HepG2 (cell line): ENCODE data around the gene EPN3. TPM values are rescaled to one million over a fixed set of nuclear protein-coding genes. Genes with fewer than 3 reads are reported as not detected.

Experiments used
- ATAC-seq: fragments of 200-7000 bp; cut with Tn5 transposase; 3 replicates; pipeline ENCODE4 v1.9.1; 2020; ENCODE audit warnings: mild to moderate bottlenecking, moderate library complexity
- BruUV-seq: library from RNA; stranded (reverse); fragments of 400-500 nt; replicated peaks from 2 replicates; lab custom pipeline; 2021; lab: Mats Ljungman, UMichigan
- CTCF ChIA-PET: fragments of 300-600 bp; formaldehyde crosslinking; extraction: SDS; loops from one replicate; lab custom pipeline; 2021; ENCODE audit warnings: low total read pairs, inconsistent platforms, low intra/inter-chr PET ratio; lab: Yijun Ruan, JAX
- POLR2A ChIA-PET: fragments of 350-600 bp; sonication (Branson Sonifier 250); formaldehyde crosslinking; loops from one replicate; lab custom pipeline; 2020; ENCODE audit warnings: antibody characterized with exemption, inconsistent platforms; lab: Yijun Ruan, JAX
- DNase-seq: peaks from one replicate; pipeline ENCODE4 v3.0.0-alpha.2; 2015; ENCODE audit warnings: low spot score
- FAIRE-seq: peaks from 3 replicates; lab custom pipeline; 2011; peaks lifted over from hg19 to GRCh38; lab: Jason Lieb, UNC
- H2AFZ ChIP-seq: one replicate; pipeline ENCODE4 v1.6.1; 2011; ENCODE audit warnings: low read length, inconsistent platforms
- H3K27ac ChIP-seq: fragments of 300-600 bp; 3 replicates; pipeline ENCODE4 v1.8.0; 2011; ENCODE audit warnings: mixed run types, mild to moderate bottlenecking, mixed read lengths, low read length, inconsistent platforms; ENCODE audit not compliant: insufficient read depth; ENCODE audit errors: extremely low read length
- H3K27me3 ChIP-seq, 2 experiments: fragments of 200-600 bp in 1 of 2; 2 replicates in 1 of 2; 3 replicates in 1 of 2; pipeline versions ENCODE4 v1.6.0 to v1.8.0; 2011; ENCODE audit warnings: low read length in 2 of 2, mild to moderate bottlenecking in 2 of 2, moderate library complexity in 2 of 2, inconsistent platforms in 1 of 2; ENCODE audit not compliant: insufficient read depth in 2 of 2, control insufficient read depth in 1 of 2
- H3K36me3 ChIP-seq, 2 experiments: fragments of 200-600 bp in 1 of 2; replicated peaks in 1 of 2; 2 replicates in 1 of 2; 3 replicates in 1 of 2; pipeline versions ENCODE4 v1.5.1 to v1.8.0; 2011; ENCODE audit warnings: low read length in 2 of 2, inconsistent platforms in 1 of 2; ENCODE audit not compliant: insufficient read depth in 2 of 2, control insufficient read depth in 1 of 2
- H3K4me1 ChIP-seq: 2 replicates; pipeline ENCODE4 v1.5.1; 2012; ENCODE audit warnings: low read length, inconsistent platforms; ENCODE audit not compliant: insufficient read depth
- H3K4me2 ChIP-seq: 2 replicates; pipeline ENCODE4 v1.6.0; 2011; ENCODE audit warnings: low read depth, low read length, inconsistent platforms
- H3K4me3 ChIP-seq, 3 experiments: fragments of 200-600 bp in 1 of 3; sonication (generic), shearing (Covaris generic) in 1 of 3; replicated peaks in 1 of 3; 2 replicates each; pipeline ENCODE4 v1.5.1; 2011 to 2016; ENCODE audit warnings: low read length in 3 of 3, inconsistent platforms in 2 of 3, low read depth in 2 of 3, mild to moderate bottlenecking in 2 of 3, control low read depth in 1 of 3, mixed read lengths in 1 of 3; ENCODE audit not compliant: insufficient read depth in 1 of 3
- H3K79me2 ChIP-seq: one replicate; pipeline ENCODE4 v1.6.1; 2011; ENCODE audit warnings: low read length, inconsistent platforms; ENCODE audit not compliant: insufficient read depth
- H3K9ac ChIP-seq: 2 replicates; pipeline ENCODE4 v1.6.0; 2011; ENCODE audit warnings: mild to moderate bottlenecking, low read depth, low read length, inconsistent platforms; ENCODE audit not compliant: insufficient read depth
- H3K9me3 ChIP-seq: 2 replicates; pipeline ENCODE4 v1.5.1; 2012; ENCODE audit warnings: mild to moderate bottlenecking, low read length
- H4K20me1 ChIP-seq: 2 replicates; pipeline ENCODE4 v1.6.0; 2011; ENCODE audit warnings: inconsistent platforms, mild to moderate bottlenecking, low read length, moderate library complexity; ENCODE audit not compliant: insufficient read depth
- DNMT3B ChIP-seq: conservative IDR thresholded peaks from 2 replicates; pipeline ENCODE4 v1.6.1; 2016; ENCODE audit warnings: missing biosample characterization, control low read depth
- LCORL ChIP-seq, 2 experiments: fragments of 450-650 bp in 1 of 2; sonication (generic) in 1 of 2; formaldehyde crosslinking in 1 of 2; IDR thresholded peaks; 2 replicates each; pipeline versions ENCODE4 v1.5.0 to v1.6.1; 2017 to 2020; ENCODE audit warnings: antibody characterized with exemption in 1 of 2, missing genetic modification reagents in 1 of 2
- PLRG1 ChIP-seq: fragments of 450-650 bp; conservative IDR thresholded peaks from 2 replicates; pipeline ENCODE4 v1.6.1; 2016
- POLR2AphosphoS5 ChIP-seq: IDR thresholded peaks from 2 replicates; pipeline ENCODE4 v1.6.1; 2012; ENCODE audit warnings: low read depth, low read length
- SOX13 ChIP-seq, 3 experiments: fragments of 450-650 bp in 1 of 3; sonication (generic) in 1 of 3; formaldehyde crosslinking in 1 of 3; IDR thresholded peaks in 2 of 3; conservative IDR thresholded peaks in 1 of 3; 2 replicates each; pipeline versions ENCODE4 v1.5.0 to v1.6.1; 2016 to 2020; ENCODE audit warnings: antibody characterized with exemption in 1 of 3, mild to moderate bottlenecking in 1 of 3, missing compliant biosample characterization in 1 of 3, missing genetic modification reagents in 1 of 3, moderate library complexity in 1 of 3
- WIZ ChIP-seq: sonication (generic); formaldehyde crosslinking; IDR thresholded peaks from 2 replicates; pipeline ENCODE4 v1.5.1; 2020; ENCODE audit warnings: mild to moderate bottlenecking, missing genetic modification reagents
- ZNF414 ChIP-seq: sonication (generic); formaldehyde crosslinking; IDR thresholded peaks from 2 replicates; pipeline ENCODE4 v1.5.0; 2020; ENCODE audit warnings: missing genetic modification reagents
- WGBS: methylation state at CpG from one replicate; pipeline ENCODE4 v1.1.6; 2017; ENCODE audit warnings: low lambda C conversion rate; 5-methylcytosine and 5-hydroxymethylcytosine counted together
- in situ Hi-C: cut with HindIII; loops from 2 replicates; pipeline ENCODE4 v1.10.0; 2017; ENCODE audit warnings: low pct_unique_long_range_greater_than_20kb; ENCODE audit not compliant: extremely low pct_ligation_motif_present
- intact Hi-C: fragments of 100-400 bp; cut with micrococcal nuclease; formaldehyde crosslinking; loops from one replicate; pipeline ENCODE4 v1.10.0; 2022; ENCODE audit not compliant: unreplicated experiment
- polyA plus RNA-seq, 8 experiments: library from polyadenylated mRNA; depleted of rRNA in 3 of 8; stranded (reverse) in 7 of 8; unstranded in 1 of 8; fragments of >200 nt; fragmentation: Illumina TruSeq in 4 of 8; extraction: Trizol in 4 of 8; gene quantifications; 2 replicates each; pipeline versions ENCODE4 v1.2.1 to v1.2.3, GENCODE V29; 2011 to 2016; ENCODE audit warnings: low read depth in 4 of 8, missing spikeins in 1 of 8, mixed read lengths in 1 of 8; ENCODE audit not compliant: insufficient read depth in 1 of 8
- total RNA-seq, 5 experiments: library from RNA; depleted of rRNA; stranded (reverse); fragments of >200 nt; fragmentation: Illumina TruSeq; extraction: Trizol; gene quantifications; 2 replicates each; pipeline ENCODE4 v1.2.3, GENCODE V29; 2016; ENCODE audit warnings: low read depth in 1 of 5
- TF ChIP-seq, protein P1 (sequence below): sonication (generic); formaldehyde crosslinking; IDR thresholded peaks from 2 replicates; pipeline ENCODE4 v1.8.1; 2023; ENCODE audit warnings: mild to moderate bottlenecking, inconsistent platforms, moderate library complexity, missing genetic modification reagents, borderline replicate concordance
- TF ChIP-seq, protein P2 (sequence below): sonication (generic); formaldehyde crosslinking; IDR thresholded peaks from 2 replicates; pipeline ENCODE4 v1.4.0; 2020; ENCODE audit warnings: missing genetic modification reagents
- TF ChIP-seq, protein P3 (sequence below): sonication (generic); formaldehyde crosslinking; IDR thresholded peaks from 2 replicates; pipeline ENCODE4 v1.5.0; 2020; ENCODE audit warnings: mild to moderate bottlenecking, missing genetic modification reagents, moderate library complexity
- TF ChIP-seq, protein P4 (sequence below): sonication (generic); formaldehyde crosslinking; IDR thresholded peaks from 2 replicates; pipeline ENCODE4 v1.4.0; 2020; ENCODE audit warnings: missing genetic modification reagents, borderline replicate concordance
- TF ChIP-seq, protein P5 (sequence below): sonication (generic); formaldehyde crosslinking; IDR thresholded peaks from 2 replicates; pipeline ENCODE4 v1.4.0; 2020; ENCODE audit warnings: mild to moderate bottlenecking, missing genetic modification reagents

The EPN3 gene
- total and polyA plus RNA-seq, 2 of the 13 experiments (the other 11 are each of a cell fraction or from before 2014, with no cell fraction given) = 0.11 to 0.95 TPM

DNA sequence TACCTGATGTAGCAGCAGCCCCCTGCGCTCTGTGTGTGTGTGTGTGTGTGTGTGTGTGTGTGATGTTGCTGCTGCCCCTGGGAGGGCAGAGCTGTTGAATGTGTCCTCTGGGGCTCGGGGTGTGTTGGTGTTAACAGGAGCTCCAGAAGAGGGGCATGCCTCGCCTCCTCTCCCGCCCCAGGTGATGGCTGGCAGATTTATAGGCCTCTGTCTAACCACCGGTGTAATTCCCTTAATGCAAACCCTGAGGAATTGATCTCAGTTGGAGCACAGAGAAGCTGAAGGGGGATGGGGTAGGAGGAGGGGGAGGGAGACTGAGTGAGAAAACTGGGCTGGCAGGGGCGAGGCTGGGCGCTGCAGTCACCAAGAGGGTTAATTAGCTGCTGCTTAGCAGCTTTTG is 38.0 kb downstream of the EPN3 start:
- ATAC-seq = no peak
- peaks cover 24 to 93% of the 10 kb centered on the region in 2 experiments for H3K27me3 ChIP-seq
- no peaks in the 10 kb centered on the region for H3K4me1 ChIP-seq
- in situ Hi-C loops (no loop called here), intact Hi-C loops (no loop called here)
- no peak overlapping the region for H2AFZ ChIP-seq
- no peak overlapping the region for H3K4me3 ChIP-seq
- 39% methylated on average over 7 of the region's 7 CpGs for WGBS
- ChIA-PET POLR2A (no interaction called here), CTCF (no interaction called here)
- DNase-seq = no peak
- H3K79me2 ChIP-seq = no peaks in the 10 kb centered on the region
- H4K20me1 ChIP-seq = no peaks in the 10 kb centered on the region
- BruUV-seq = no TSS peak
- TF ChIP-seq WIZ (CRISPR knock-in tag) (no peak), PLRG1 (no peak), DNMT3B (no peak), ZNF414 (CRISPR knock-in tag) (no peak), SOX13 (IDR thresholded peaks at IDR 0.05) (no peak), SOX13 (CRISPR knock-in tag; conservative IDR thresholded peaks at IDR 0.05 in 1 of 2, IDR thresholded peaks at IDR 0.05 in 1 of 2) (no peak), POLR2AphosphoS5 (no peak), LCORL (IDR thresholded peaks at IDR 0.05) (no peak), LCORL (CRISPR knock-in tag; IDR thresholded peaks at IDR 0.05) (no peak)
- TF ChIP-seq, protein P1, sequence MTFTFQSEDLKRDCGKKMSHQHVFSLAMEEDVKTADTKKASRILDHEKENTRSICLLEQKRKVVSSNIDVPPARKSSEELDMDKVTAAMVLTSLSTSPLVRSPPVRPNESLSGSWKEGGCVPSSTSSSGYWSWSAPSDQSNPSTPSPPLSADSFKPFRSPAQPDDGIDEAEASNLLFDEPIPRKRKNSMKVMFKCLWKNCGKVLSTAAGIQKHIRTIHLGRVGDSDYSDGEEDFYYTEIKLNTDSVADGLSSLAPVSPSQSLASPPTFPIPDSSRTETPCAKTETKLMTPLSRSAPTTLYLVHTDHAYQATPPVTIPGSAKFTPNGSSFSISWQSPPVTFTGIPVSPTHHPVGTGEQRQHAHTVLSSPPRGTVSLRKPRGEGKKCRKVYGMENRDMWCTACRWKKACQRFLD (CRISPR knock-in tag) = no peak
- TF ChIP-seq, protein P2, sequence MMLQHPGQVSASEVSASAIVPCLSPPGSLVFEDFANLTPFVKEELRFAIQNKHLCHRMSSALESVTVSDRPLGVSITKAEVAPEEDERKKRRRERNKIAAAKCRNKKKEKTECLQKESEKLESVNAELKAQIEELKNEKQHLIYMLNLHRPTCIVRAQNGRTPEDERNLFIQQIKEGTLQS (CRISPR knock-in tag) = no peak
- TF ChIP-seq, protein P3, sequence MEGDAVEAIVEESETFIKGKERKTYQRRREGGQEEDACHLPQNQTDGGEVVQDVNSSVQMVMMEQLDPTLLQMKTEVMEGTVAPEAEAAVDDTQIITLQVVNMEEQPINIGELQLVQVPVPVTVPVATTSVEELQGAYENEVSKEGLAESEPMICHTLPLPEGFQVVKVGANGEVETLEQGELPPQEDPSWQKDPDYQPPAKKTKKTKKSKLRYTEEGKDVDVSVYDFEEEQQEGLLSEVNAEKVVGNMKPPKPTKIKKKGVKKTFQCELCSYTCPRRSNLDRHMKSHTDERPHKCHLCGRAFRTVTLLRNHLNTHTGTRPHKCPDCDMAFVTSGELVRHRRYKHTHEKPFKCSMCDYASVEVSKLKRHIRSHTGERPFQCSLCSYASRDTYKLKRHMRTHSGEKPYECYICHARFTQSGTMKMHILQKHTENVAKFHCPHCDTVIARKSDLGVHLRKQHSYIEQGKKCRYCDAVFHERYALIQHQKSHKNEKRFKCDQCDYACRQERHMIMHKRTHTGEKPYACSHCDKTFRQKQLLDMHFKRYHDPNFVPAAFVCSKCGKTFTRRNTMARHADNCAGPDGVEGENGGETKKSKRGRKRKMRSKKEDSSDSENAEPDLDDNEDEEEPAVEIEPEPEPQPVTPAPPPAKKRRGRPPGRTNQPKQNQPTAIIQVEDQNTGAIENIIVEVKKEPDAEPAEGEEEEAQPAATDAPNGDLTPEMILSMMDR = no peak
- TF ChIP-seq, protein P4, sequence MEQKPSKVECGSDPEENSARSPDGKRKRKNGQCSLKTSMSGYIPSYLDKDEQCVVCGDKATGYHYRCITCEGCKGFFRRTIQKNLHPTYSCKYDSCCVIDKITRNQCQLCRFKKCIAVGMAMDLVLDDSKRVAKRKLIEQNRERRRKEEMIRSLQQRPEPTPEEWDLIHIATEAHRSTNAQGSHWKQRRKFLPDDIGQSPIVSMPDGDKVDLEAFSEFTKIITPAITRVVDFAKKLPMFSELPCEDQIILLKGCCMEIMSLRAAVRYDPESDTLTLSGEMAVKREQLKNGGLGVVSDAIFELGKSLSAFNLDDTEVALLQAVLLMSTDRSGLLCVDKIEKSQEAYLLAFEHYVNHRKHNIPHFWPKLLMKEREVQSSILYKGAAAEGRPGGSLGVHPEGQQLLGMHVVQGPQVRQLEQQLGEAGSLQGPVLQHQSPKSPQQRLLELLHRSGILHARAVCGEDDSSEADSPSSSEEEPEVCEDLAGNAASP (CRISPR knock-in tag) = no peak
- TF ChIP-seq, protein P5, sequence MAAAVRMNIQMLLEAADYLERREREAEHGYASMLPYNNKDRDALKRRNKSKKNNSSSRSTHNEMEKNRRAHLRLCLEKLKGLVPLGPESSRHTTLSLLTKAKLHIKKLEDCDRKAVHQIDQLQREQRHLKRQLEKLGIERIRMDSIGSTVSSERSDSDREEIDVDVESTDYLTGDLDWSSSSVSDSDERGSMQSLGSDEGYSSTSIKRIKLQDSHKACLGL (CRISPR knock-in tag) = no peak
- H3K27ac ChIP-seq = no peak overlapping the region
- H3K9ac ChIP-seq = no peak overlapping the region
- FAIRE-seq = no peak
- H3K4me2 ChIP-seq = no peak overlapping the region
- H3K36me3 ChIP-seq = no peaks in the 10 kb centered on the region
- H3K9me3 ChIP-seq = no peaks in the 10 kb centered on the region
